CD4-positive, alpha-beta T cell (primary cell): Measurements from ENCODE around the gene RIPK3. TPM values are rescaled to one million over a fixed set of nuclear protein-coding genes. Genes with fewer than 3 reads are reported as not detected.

Experiments used
- ATAC-seq: fragments of 200-7000 bp; cut with Tn5 transposase; one replicate; pipeline ENCODE4 v1.10.0; 2022; ENCODE audit warnings: mild to moderate bottlenecking; ENCODE audit not compliant: poor library complexity
- CTCF ChIA-PET: fragments of 350-600 bp; sonication (Branson Sonifier 250); formaldehyde crosslinking; loops from one replicate; lab custom pipeline; 2021; ENCODE audit warnings: antibody characterized with exemption, inconsistent platforms; lab: Charles Lee
- POLR2A ChIA-PET: fragments of 350-600 bp; sonication (Branson Sonifier 250); formaldehyde crosslinking; loops from one replicate; lab custom pipeline; 2021; ENCODE audit warnings: antibody characterized with exemption, inconsistent platforms; lab: Charles Lee
- DNase-seq, 14 experiments: peaks; one replicate each; pipeline ENCODE4 v3.0.0-alpha.2; 2013 to 2020; ENCODE audit warnings: mixed read lengths in 2 of 14
- H3K27ac ChIP-seq, 2 donors: one replicate each; pipeline versions ENCODE4 v1.5.1 to v1.7.0; 2013; ENCODE audit warnings: low read length in 2 of 2, low read depth in 1 of 2, mild to moderate bottlenecking in 1 of 2
- H3K27me3 ChIP-seq, 2 experiments: 1 replicate in 1 of 2; 2 replicates in 1 of 2; pipeline versions ENCODE4 v1.6.1 to v1.7.0; 2013; ENCODE audit warnings: low read length in 2 of 2, control low read depth in 1 of 2, mild to moderate bottlenecking in 1 of 2, moderate library complexity in 1 of 2; ENCODE audit not compliant: insufficient read depth in 2 of 2, control insufficient read depth in 1 of 2
- H3K36me3 ChIP-seq: one replicate; pipeline ENCODE4 v1.6.1; 2013; ENCODE audit warnings: low read length, control low read depth; ENCODE audit not compliant: insufficient read depth
- H3K4me1 ChIP-seq: one replicate; pipeline ENCODE4 v1.6.1; 2013; ENCODE audit warnings: low read length, control low read depth; ENCODE audit not compliant: insufficient read depth
- H3K4me3 ChIP-seq: one replicate; pipeline ENCODE4 v1.5.1; 2013; ENCODE audit warnings: mild to moderate bottlenecking, low read length, moderate library complexity
- H3K9me3 ChIP-seq, 2 experiments: 1 replicate in 1 of 2; 2 replicates in 1 of 2; pipeline versions ENCODE4 v1.6.1 to v1.7.0; 2013; ENCODE audit warnings: low read length in 2 of 2, mild to moderate bottlenecking in 2 of 2, control low read depth in 1 of 2, moderate library complexity in 1 of 2; ENCODE audit not compliant: control insufficient read depth in 1 of 2, insufficient read depth in 1 of 2
- H3K27ac Mint-ChIP-seq: one replicate; pipeline ENCODE4 v1.8.0; 2020; ENCODE audit warnings: mixed read lengths
- H3K27me3 Mint-ChIP-seq: one replicate; pipeline ENCODE4 v1.8.0; 2021; ENCODE audit warnings: mixed read lengths
- H3K36me3 Mint-ChIP-seq: one replicate; pipeline ENCODE4 v1.8.0; 2021; ENCODE audit warnings: low read depth, mixed read lengths
- H3K4me1 Mint-ChIP-seq: one replicate; pipeline ENCODE4 v1.8.0; 2021; ENCODE audit warnings: low read depth, mixed read lengths
- H3K4me3 Mint-ChIP-seq: one replicate; pipeline ENCODE4 v1.8.0; 2020; ENCODE audit warnings: mild to moderate bottlenecking, mixed read lengths
- H3K9me3 Mint-ChIP-seq: one replicate; pipeline ENCODE4 v1.8.0; 2020; ENCODE audit warnings: mixed read lengths
- intact Hi-C, 2 experiments: fragments of 100-400 bp; cut with DNase I in 1 of 2; cut with micrococcal nuclease in 1 of 2; formaldehyde crosslinking; loops; one replicate each; pipeline versions ENCODE4 v1.15.1 to v1.9.0; 2023 to 2025; cut with DNase I, micrococcal nuclease
- total RNA-seq, 174 experiments: library from RNA in 2 of 174; stranded (reverse) in 2 of 174; gene quantifications; one replicate each; pipeline ENCODE4 v1.2.3 and lab custom pipeline; 2021 to 2026
- TF ChIP-seq, protein P1 (sequence below): fragments of 200-600 bp; IDR thresholded peaks from one replicate; pipeline ENCODE4 v1.8.0; 2022; ENCODE audit warnings: antibody characterized with exemption, mild to moderate bottlenecking

The RIPK3 gene
- total RNA-seq, 2 experiments from 2014 or later: 18.1 to 18.9 TPM

DNA sequence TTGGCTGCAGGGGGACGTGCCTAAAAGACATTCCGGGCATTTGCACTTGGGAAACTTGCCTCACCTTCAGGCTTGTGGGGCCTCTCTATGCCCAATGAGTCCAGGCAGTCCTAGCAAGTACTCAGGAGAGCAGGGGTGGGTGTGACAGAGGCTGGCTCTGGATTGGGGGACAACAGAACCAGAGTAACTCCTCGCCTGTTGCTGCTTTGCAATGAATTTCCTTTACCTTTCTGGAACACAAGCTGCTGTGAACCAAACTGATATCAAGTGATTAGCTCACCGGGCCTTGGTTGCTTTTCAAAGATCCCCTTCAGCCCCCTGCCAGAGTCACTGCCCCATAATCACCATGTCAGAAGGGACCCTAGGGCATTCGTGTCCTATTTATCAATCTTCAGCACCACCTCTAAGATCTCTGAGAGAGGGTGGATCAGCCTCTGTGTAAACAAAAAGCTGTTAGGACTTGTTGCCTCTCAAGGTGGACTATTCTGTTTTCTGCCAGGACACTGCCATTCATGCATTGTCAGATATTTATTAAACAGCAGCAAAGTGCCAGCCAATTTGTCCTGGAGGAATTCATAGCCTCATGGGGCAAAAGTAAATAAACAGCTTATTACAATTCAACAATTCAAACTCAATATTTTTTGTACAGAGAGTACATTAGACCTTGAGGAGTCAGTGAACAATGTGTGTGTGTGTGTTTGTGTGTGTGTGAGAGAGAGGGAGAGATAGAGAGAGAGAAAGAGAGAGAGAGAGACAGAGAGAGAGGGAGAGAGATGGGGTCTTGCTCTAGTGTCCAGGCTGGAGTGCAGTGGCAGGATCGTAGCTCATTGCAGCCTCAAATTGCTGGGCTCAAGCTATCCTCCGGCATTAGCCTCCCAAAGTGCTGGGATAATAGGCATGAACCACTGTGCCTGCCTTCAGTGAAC is 39.5 kb upstream of the RIPK3 start:
- Histone ChIP-seq H3K4me3 (no peak overlapping the region), H3K9me3 (no peaks in the 10 kb centered on the region), H3K27me3 (no peaks in the 10 kb centered on the region), H3K4me1 (no peaks in the 10 kb centered on the region), H3K27ac (no peak overlapping the region), H3K36me3 (no peaks in the 10 kb centered on the region)
- TF ChIP-seq, protein P1, sequence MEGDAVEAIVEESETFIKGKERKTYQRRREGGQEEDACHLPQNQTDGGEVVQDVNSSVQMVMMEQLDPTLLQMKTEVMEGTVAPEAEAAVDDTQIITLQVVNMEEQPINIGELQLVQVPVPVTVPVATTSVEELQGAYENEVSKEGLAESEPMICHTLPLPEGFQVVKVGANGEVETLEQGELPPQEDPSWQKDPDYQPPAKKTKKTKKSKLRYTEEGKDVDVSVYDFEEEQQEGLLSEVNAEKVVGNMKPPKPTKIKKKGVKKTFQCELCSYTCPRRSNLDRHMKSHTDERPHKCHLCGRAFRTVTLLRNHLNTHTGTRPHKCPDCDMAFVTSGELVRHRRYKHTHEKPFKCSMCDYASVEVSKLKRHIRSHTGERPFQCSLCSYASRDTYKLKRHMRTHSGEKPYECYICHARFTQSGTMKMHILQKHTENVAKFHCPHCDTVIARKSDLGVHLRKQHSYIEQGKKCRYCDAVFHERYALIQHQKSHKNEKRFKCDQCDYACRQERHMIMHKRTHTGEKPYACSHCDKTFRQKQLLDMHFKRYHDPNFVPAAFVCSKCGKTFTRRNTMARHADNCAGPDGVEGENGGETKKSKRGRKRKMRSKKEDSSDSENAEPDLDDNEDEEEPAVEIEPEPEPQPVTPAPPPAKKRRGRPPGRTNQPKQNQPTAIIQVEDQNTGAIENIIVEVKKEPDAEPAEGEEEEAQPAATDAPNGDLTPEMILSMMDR: no peak
- Mint-ChIP-seq H3K27me3 (no peaks in the 10 kb centered on the region), H3K36me3 (no peaks in the 10 kb centered on the region), H3K9me3 (no peaks in the 10 kb centered on the region), H3K27ac (no peak overlapping the region), H3K4me1 (no peaks in the 10 kb centered on the region), H3K4me3 (no peak overlapping the region)
- DNase-seq (no peak), ATAC-seq (no peak)
- ChIA-PET POLR2A (interaction anchor here (1.9 kb wide), 1 partner anchor 51 kb away, joined by 5 read pairs; no protein-coding TSS in a partner anchor), CTCF (no interaction called here)
- intact Hi-C loops: no loop called here

DNA sequence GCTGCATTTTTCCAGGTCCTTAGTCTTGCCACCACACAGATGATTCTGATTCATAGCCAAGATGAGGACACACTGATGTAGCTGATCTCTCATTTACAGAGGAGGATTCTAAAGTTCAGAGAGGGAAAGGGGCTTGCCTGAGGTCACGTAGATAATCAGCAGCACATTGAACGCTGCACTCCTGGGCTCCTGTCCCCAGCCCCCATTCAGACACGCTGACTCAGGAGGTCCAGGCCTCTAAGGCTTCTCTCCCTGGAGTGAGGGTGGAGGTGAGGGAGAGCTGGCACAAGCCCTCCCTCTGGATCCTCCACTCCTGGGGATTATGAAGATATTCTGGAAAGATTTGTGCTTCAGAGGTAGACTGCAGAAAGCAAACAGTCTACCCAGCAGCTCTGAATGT is 38.5 kb upstream of the RIPK3 start:
- Histone ChIP-seq H3K4me1 (no peaks in the 10 kb centered on the region), H3K36me3 (no peaks in the 10 kb centered on the region), H3K27me3 (peaks cover under 1 to 3% of the 10 kb centered on the region in 2 experiments), H3K27ac (no peak overlapping the region), H3K4me3 (no peak overlapping the region), H3K9me3 (no peaks in the 10 kb centered on the region)
- CTCF ChIA-PET: no interaction called here
- DNase-seq (no peak), ATAC-seq (no peak)
- Mint-ChIP-seq H3K27ac (no peak overlapping the region), H3K9me3 (no peaks in the 10 kb centered on the region), H3K27me3 (no peaks in the 10 kb centered on the region), H3K36me3 (no peaks in the 10 kb centered on the region), H3K4me1 (no peaks in the 10 kb centered on the region), H3K4me3 (no peak overlapping the region)
- intact Hi-C loops: no loop called here
- POLR2A ChIA-PET: interaction anchor here (1.9 kb wide), 1 partner anchor 52 kb away, joined by 5 read pairs; no protein-coding TSS in a partner anchor
- TF ChIP-seq, protein P1: no peak

- Mint-ChIP-seq H3K4me1 (no peaks in the 10 kb centered on the region), H3K27ac (no peak overlapping the region), H3K27me3 (no peaks in the 10 kb centered on the region), H3K9me3 (no peaks in the 10 kb centered on the region), H3K4me3 (no peak overlapping the region), H3K36me3 (no peaks in the 10 kb centered on the region)
- no peaks in the 10 kb centered on the region for H3K9me3 ChIP-seq
- DNase-seq: no peak
- H3K27ac ChIP-seq: no peak overlapping the region
- CTCF ChIA-PET: no interaction called here
- intact Hi-C loops: no loop called here
- TF ChIP-seq, protein P1: no peak
- H3K4me3 ChIP-seq: no peak overlapping the region
- H3K27me3 ChIP-seq: peaks cover 3 to 4% of the 10 kb centered on the region in 2 experiments
- no peak for ATAC-seq
- no peaks in the 10 kb centered on the region for H3K36me3 ChIP-seq
- no peaks in the 10 kb centered on the region for H3K4me1 ChIP-seq
- POLR2A ChIA-PET: interaction anchor here (1.9 kb wide), 1 partner anchor 53 kb away, joined by 5 read pairs; no protein-coding TSS in a partner anchor
Measured at GRCh38 chr14:24377657-24378056, 37.9 kb upstream of the RIPK3 start.
